Choroid plexus epithelial cell (primary cell): Measurements from ENCODE around the gene LMF1.

ENCODE experiments used
- DNase-seq: peaks from one replicate; pipeline ENCODE4 v3.0.0-alpha.2; 2010; ENCODE audit warnings: low read depth
- H3K4me3 ChIP-seq: 2 replicates; pipeline ENCODE4 v1.5.1; 2011; ENCODE audit warnings: low read depth, mild to moderate bottlenecking, control low read depth, low read length, moderate library complexity
- CTCF ChIP-seq: conservative IDR thresholded peaks from 2 replicates; pipeline ENCODE4 v1.5.1; 2011; ENCODE audit warnings: low read depth, mild to moderate bottlenecking, control low read depth, inconsistent platforms, low read length, moderate library complexity

LMF1 gene

GRCh38 chr16:880471-881171, 90.2 kb downstream of the LMF1 start:
- DNase-seq, result no peak
- TF ChIP-seq CTCF, result no peak
- H3K4me3 ChIP-seq, result no peak overlapping the region

GRCh38 chr16:879986-880385, 90.8 kb downstream of the LMF1 start:
- TF ChIP-seq CTCF, result no peak
- H3K4me3 ChIP-seq, result no peak overlapping the region
- DNase-seq, result no peak

GRCh38 chr16:879461-879861, 91.3 kb downstream of the LMF1 start:
- H3K4me3 ChIP-seq, result no peak overlapping the region
- DNase-seq, result no peak
- TF ChIP-seq CTCF, result no peak

- no peak for TF ChIP-seq CTCF
- DNase-seq, result no peak
- no peak overlapping the region for H3K4me3 ChIP-seq
Observed at GRCh38 chr16:878886-879285, 91.9 kb downstream of the LMF1 start.

GRCh38 chr16:878072-878784, 92.6 kb downstream of the LMF1 start:
- H3K4me3 ChIP-seq, result no peak overlapping the region
- no peak for TF ChIP-seq CTCF
- no peak for DNase-seq

GRCh38 chr16:877242-878071, 93.3 kb downstream of the LMF1 start:
- no peak overlapping the region for H3K4me3 ChIP-seq
- TF ChIP-seq CTCF, result no peak
- DNase-seq, result no peak
